HepG2 (cell line): ENCODE measurements around the gene PYGB. TPM values are rescaled to one million over a fixed set of nuclear protein-coding genes. Genes with fewer than 3 reads are reported as not detected.
A peak's percentile ranks its signal among the peaks of the same experiment; 100 is the strongest.

Experiments used
- CENPBD1 ChIP-seq: sonication (generic); formaldehyde crosslinking; IDR thresholded peaks from 2 replicates; pipeline ENCODE4 v1.8.0; 2022; ENCODE audit warnings: missing genetic modification reagents, low read depth, mild to moderate bottlenecking, borderline replicate concordance
- CTCF ChIP-seq: sonication (generic); formaldehyde crosslinking; IDR thresholded peaks from 2 replicates; pipeline ENCODE4 v1.5.0; 2020; ENCODE audit warnings: mild to moderate bottlenecking, missing genetic modification reagents, moderate library complexity
- DRAP1 ChIP-seq: IDR thresholded peaks from 2 replicates; pipeline ENCODE4 v1.6.1; 2016; ENCODE audit warnings: missing genetic modification reagents, missing compliant biosample characterization
- EED ChIP-seq: sonication (generic); formaldehyde crosslinking; IDR thresholded peaks from 2 replicates; pipeline ENCODE4 v1.5.0; 2020; ENCODE audit warnings: mild to moderate bottlenecking, missing genetic modification reagents
- HIC2 ChIP-seq: sonication (generic); formaldehyde crosslinking; IDR thresholded peaks from 2 replicates; pipeline ENCODE4 v1.9.0; 2022; ENCODE audit warnings: low read depth, missing genetic modification reagents
- MED13 ChIP-seq: sonication (generic); formaldehyde crosslinking; IDR thresholded peaks from 2 replicates; pipeline ENCODE4 v1.5.0; 2020; ENCODE audit warnings: missing genetic modification reagents
- MXD4 ChIP-seq: IDR thresholded peaks from 2 replicates; pipeline ENCODE4 v1.6.1; 2016; ENCODE audit warnings: mild to moderate bottlenecking, missing biosample characterization, missing genetic modification reagents
- MYC ChIP-seq: sonication (generic); formaldehyde crosslinking; IDR thresholded peaks from 2 replicates; pipeline ENCODE4 v1.9.0; 2021; ENCODE audit warnings: missing genetic modification reagents, borderline replicate concordance
- NFYC ChIP-seq: IDR thresholded peaks from 2 replicates; pipeline ENCODE4 v1.6.1; 2016; ENCODE audit warnings: missing genetic modification reagents, missing compliant biosample characterization
- TCF7 ChIP-seq: sonication (generic); IDR thresholded peaks from 2 replicates; pipeline ENCODE4 v1.6.1; 2016; ENCODE audit warnings: antibody characterized with exemption, low read depth
- THRA ChIP-seq: sonication (generic); formaldehyde crosslinking; IDR thresholded peaks from 2 replicates; pipeline ENCODE4 v1.4.0; 2020; ENCODE audit warnings: missing genetic modification reagents, borderline replicate concordance
- TRAFD1 ChIP-seq: sonication (generic); formaldehyde crosslinking; IDR thresholded peaks from 2 replicates; pipeline ENCODE4 v1.5.1; 2020; ENCODE audit warnings: missing genetic modification reagents, mild to moderate bottlenecking, borderline replicate concordance
- ZFYVE20 ChIP-seq: sonication (generic); formaldehyde crosslinking; IDR thresholded peaks from 2 replicates; pipeline ENCODE4 v1.8.0; 2023; ENCODE audit warnings: low read depth, mild to moderate bottlenecking, moderate library complexity, missing genetic modification reagents, borderline replicate concordance
- ZGPAT ChIP-seq: IDR thresholded peaks from 2 replicates; pipeline ENCODE4 v1.6.1; 2016; ENCODE audit warnings: mild to moderate bottlenecking
- ZMYM4 ChIP-seq: sonication (generic); formaldehyde crosslinking; IDR thresholded peaks from 2 replicates; pipeline ENCODE4 v1.8.1; 2023; ENCODE audit warnings: mild to moderate bottlenecking, missing genetic modification reagents
- ZNF768 ChIP-seq: sonication (generic); formaldehyde crosslinking; IDR thresholded peaks from 2 replicates; pipeline ENCODE4 v1.4.0; 2020; ENCODE audit warnings: missing genetic modification reagents
- ZNF839 ChIP-seq: sonication (generic); formaldehyde crosslinking; IDR thresholded peaks from 2 replicates; pipeline ENCODE4 v1.4.0; 2020; ENCODE audit warnings: missing genetic modification reagents, mild to moderate bottlenecking, borderline replicate concordance
- ZSCAN20 ChIP-seq: sonication (generic); formaldehyde crosslinking; IDR thresholded peaks from 2 replicates; pipeline ENCODE4 v1.4.0; 2020; ENCODE audit warnings: missing genetic modification reagents, mild to moderate bottlenecking, borderline replicate concordance
- ZSCAN29 ChIP-seq: sonication (generic); formaldehyde crosslinking; conservative IDR thresholded peaks from 2 replicates; pipeline ENCODE4 v1.4.0; 2020; ENCODE audit warnings: mild to moderate bottlenecking, missing genetic modification reagents
- polyA plus RNA-seq, 8 experiments: library from polyadenylated mRNA; depleted of rRNA in 3 of 8; stranded (reverse) in 7 of 8; unstranded in 1 of 8; fragments of >200 nt; fragmentation: Illumina TruSeq in 4 of 8; extraction: Trizol in 4 of 8; gene quantifications; 2 replicates each; pipeline versions ENCODE4 v1.2.1 to v1.2.3, GENCODE V29; 2011 to 2016; ENCODE audit warnings: low read depth in 4 of 8, missing spikeins in 1 of 8, mixed read lengths in 1 of 8; ENCODE audit not compliant: insufficient read depth in 1 of 8
- total RNA-seq, 5 experiments: library from RNA; depleted of rRNA; stranded (reverse); fragments of >200 nt; fragmentation: Illumina TruSeq; extraction: Trizol; gene quantifications; 2 replicates each; pipeline ENCODE4 v1.2.3, GENCODE V29; 2016; ENCODE audit warnings: low read depth in 1 of 5

PYGB gene
- total and polyA plus RNA-seq, 2 of the 13 experiments (the other 11 are each of a cell fraction or from before 2014, with no cell fraction given) = 24.2 to 86.3 TPM

GRCh38 chr20:25309395-25310267, 61.7 kb downstream of the PYGB start (continued):
- TF ChIP-seq TRAFD1 (CRISPR knock-in tag) (no peak), CENPBD1 (CRISPR knock-in tag) (no peak), ZSCAN29 (CRISPR knock-in tag) (no peak), DRAP1 (CRISPR knock-in tag) (peak; percentile 29; the same call in 1 of the 2 replicates), MXD4 (CRISPR knock-in tag) (no peak), THRA (CRISPR knock-in tag) (no peak), TCF7 (peak; percentile 78), ZFYVE20 (CRISPR knock-in tag) (no peak), ZMYM4 (CRISPR knock-in tag) (no peak), EED (CRISPR knock-in tag) (no peak), HIC2 (CRISPR knock-in tag) (0 out of 2 replicates have a peak, but pooled peaks have one; percentile 54), MED13 (CRISPR knock-in tag) (no peak), ZNF768 (CRISPR knock-in tag) (peak; percentile 19; the same call in 1 of the 2 replicates), NFYC (no peak), ZSCAN20 (no peak), ZNF839 (CRISPR knock-in tag) (no peak), ZGPAT (CRISPR knock-in tag) (no peak), CTCF (CRISPR knock-in tag) (peak; percentile 31; the same call in 1 of the 2 replicates), MYC (CRISPR knock-in tag) (peak; percentile 45; the same call in 1 of the 2 replicates)
